ENCODE measurements around the gene C1orf146.

- TF ChIP-seq CTCF (IDR thresholded peaks at IDR 0.05): no peak
- TF ChIP-seq POLR2A (IDR thresholded peaks at IDR 0.05): no peak
Measured at GRCh38 chr1:92184632-92185031, 33.1 kb upstream of the C1orf146 start.
